ENCODE results near the gene ATXN7L2. TPM values are rescaled to one million over a fixed set of nuclear protein-coding genes. Genes with fewer than 3 reads are reported as not detected.

The ATXN7L2 gene
- total RNA-seq, 1 donor from 2014 or later, result 11.3 TPM

DNA sequence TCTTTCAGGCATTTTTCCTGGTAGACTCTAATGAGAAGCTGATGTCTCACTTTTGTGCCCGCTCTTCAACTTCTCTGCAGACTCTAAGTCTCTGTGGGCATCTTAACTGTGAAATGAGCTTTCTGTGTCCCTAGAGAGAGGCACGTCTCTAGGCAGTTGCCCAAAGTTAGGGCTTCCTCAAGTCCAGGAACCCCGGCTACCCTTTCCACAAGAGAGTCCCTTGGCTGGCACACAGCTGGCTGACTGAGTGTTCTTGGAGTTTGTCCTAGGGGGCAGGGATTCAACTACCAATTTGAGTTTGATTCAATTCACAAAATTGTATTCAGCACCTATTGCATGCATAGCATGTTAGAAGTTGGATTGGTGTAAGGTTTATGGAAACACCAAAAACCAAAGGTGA is 57.4 kb downstream of the ATXN7L2 start:
- intact Hi-C loops (cut with micrococcal nuclease), result no loop called here

Other genes with a start within 250 kb of the ATXN7L2 start
- 4.2 and 4.4 TPM in 2 replicates for gene CELSR2, start 234.4 kb upstream of the ATXN7L2 start, total RNA-seq
- 13.3 and 13.9 TPM in 2 replicates for gene PSRC1, start 200.8 kb upstream of the ATXN7L2 start, total RNA-seq
- gene MYBPHL, start 176.9 kb upstream of the ATXN7L2 start, total RNA-seq, result not detected in 2 replicates
- gene SORT1, start 86.0 kb upstream of the ATXN7L2 start, total RNA-seq, result 6.2 and 7.7 TPM in 2 replicates
- gene PSMA5, start 57.5 kb upstream of the ATXN7L2 start, total RNA-seq, result 211 and 216 TPM in 2 replicates
- gene SYPL2, start 17.4 kb upstream of the ATXN7L2 start, total RNA-seq, result not detected in 2 replicates
- gene CYB561D1, start 10.2 kb downstream of the ATXN7L2 start, total RNA-seq, result 22.5 and 24.1 TPM in 2 replicates
- gene AMIGO1, start 25.8 kb downstream of the ATXN7L2 start, total RNA-seq, result 1.1 and 1.2 TPM in 2 replicates
- 0.15 TPM in 1 of 2 replicates, not detected in the other for gene GPR61, start 56.0 kb downstream of the ATXN7L2 start, total RNA-seq
- gene GNAI3, start 64.7 kb downstream of the ATXN7L2 start, total RNA-seq, result 10.0 TPM in 2 replicates
- 0.15 TPM in 1 of 2 replicates, not detected in the other for gene GNAT2, start 135.7 kb downstream of the ATXN7L2 start, total RNA-seq
- gene AMPD2, start 135.9 kb downstream of the ATXN7L2 start, total RNA-seq, result 88.5 and 93.2 TPM in 2 replicates
- gene GSTM4, start 172.2 kb downstream of the ATXN7L2 start, total RNA-seq, result 24.8 and 25.6 TPM in 2 replicates
- 49.8 and 52.0 TPM in 2 replicates for gene GSTM2, start 184.2 kb downstream of the ATXN7L2 start, total RNA-seq
- 67.8 and 72.8 TPM in 2 replicates for gene GSTM1, start 203.9 kb downstream of the ATXN7L2 start, total RNA-seq
- not detected in 2 replicates for gene GSTM5, start 228.3 kb downstream of the ATXN7L2 start, total RNA-seq